Lower lobe of right lung (tissue), 2 donors: ENCODE measurements around the gene SETD2. TPM values are rescaled to one million over a fixed set of nuclear protein-coding genes. Genes with fewer than 3 reads are reported as not detected.

ENCODE experiments used
- ATAC-seq, 2 donors: fragments of 200-7000 bp; cut with Tn5 transposase; one replicate each; pipeline ENCODE4 v1.9.1; 2020 to 2022; ENCODE audit warnings: mild to moderate bottlenecking in 2 of 2, moderate library complexity in 2 of 2
- DNase-seq: peaks from one replicate; pipeline ENCODE4 v3.0.0-alpha.2; 2020
- H3K27ac ChIP-seq: fragments of 200-600 bp; one replicate; pipeline ENCODE4 v1.8.0; 2022
- H3K27me3 ChIP-seq: fragments of 200-600 bp; one replicate; pipeline ENCODE4 v1.8.0; 2022; ENCODE audit warnings: low read depth
- H3K36me3 ChIP-seq: fragments of 200-600 bp; one replicate; pipeline ENCODE4 v1.8.0; 2022; ENCODE audit warnings: mild to moderate bottlenecking
- H3K4me1 ChIP-seq: fragments of 200-600 bp; one replicate; pipeline ENCODE4 v1.8.0; 2022
- H3K4me3 ChIP-seq: fragments of 200-600 bp; one replicate; pipeline ENCODE4 v1.8.0; 2022; ENCODE audit warnings: mild to moderate bottlenecking
- H3K9me3 ChIP-seq: fragments of 200-600 bp; one replicate; pipeline ENCODE4 v1.8.0; 2022
- intact Hi-C: fragments of 100-400 bp; cut with DNase I; formaldehyde crosslinking; loops from one replicate; pipeline ENCODE4 v1.11.0; 2022
- total RNA-seq: library from RNA; stranded (reverse); fragmentation: NEBNext Ultra II Directional; extraction: Animal tissue kit (Norgen Biotek cat#: 25700); gene quantifications from one replicate; pipeline ENCODE4 v1.2.1, GENCODE V29; 2021
- TF ChIP-seq, protein P1 (sequence below): fragments of 200-600 bp; IDR thresholded peaks from one replicate; pipeline ENCODE4 v1.8.0; 2022; ENCODE audit warnings: antibody characterized with exemption, mild to moderate bottlenecking
- donor health status: DM: no; HTN: yes; CAD: no; lungs with severe emphysema.

The SETD2 gene
- total RNA-seq, 1 donor from 2014 or later, result 47.9 TPM

GRCh38 chr3:47014036-47014435, 149.9 kb downstream of the SETD2 start:
- intact Hi-C loops, result no loop called here
- DNase-seq (no peak), ATAC-seq (no peak)
- Histone ChIP-seq H3K9me3 (no peaks in the 10 kb centered on the region), H3K27me3 (no peaks in the 10 kb centered on the region), H3K4me1 (peaks cover 41% of the 10 kb centered on the region), H3K27ac (no peak overlapping the region), H3K36me3 (peaks cover 47% of the 10 kb centered on the region), H3K4me3 (no peak overlapping the region)
- TF ChIP-seq, protein P1, sequence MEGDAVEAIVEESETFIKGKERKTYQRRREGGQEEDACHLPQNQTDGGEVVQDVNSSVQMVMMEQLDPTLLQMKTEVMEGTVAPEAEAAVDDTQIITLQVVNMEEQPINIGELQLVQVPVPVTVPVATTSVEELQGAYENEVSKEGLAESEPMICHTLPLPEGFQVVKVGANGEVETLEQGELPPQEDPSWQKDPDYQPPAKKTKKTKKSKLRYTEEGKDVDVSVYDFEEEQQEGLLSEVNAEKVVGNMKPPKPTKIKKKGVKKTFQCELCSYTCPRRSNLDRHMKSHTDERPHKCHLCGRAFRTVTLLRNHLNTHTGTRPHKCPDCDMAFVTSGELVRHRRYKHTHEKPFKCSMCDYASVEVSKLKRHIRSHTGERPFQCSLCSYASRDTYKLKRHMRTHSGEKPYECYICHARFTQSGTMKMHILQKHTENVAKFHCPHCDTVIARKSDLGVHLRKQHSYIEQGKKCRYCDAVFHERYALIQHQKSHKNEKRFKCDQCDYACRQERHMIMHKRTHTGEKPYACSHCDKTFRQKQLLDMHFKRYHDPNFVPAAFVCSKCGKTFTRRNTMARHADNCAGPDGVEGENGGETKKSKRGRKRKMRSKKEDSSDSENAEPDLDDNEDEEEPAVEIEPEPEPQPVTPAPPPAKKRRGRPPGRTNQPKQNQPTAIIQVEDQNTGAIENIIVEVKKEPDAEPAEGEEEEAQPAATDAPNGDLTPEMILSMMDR, result no peak

GRCh38 chr3:47013231-47013630, 150.7 kb downstream of the SETD2 start:
- DNase-seq (no peak), ATAC-seq (no peak)
- Histone ChIP-seq H3K9me3 (no peaks in the 10 kb centered on the region), H3K27me3 (no peaks in the 10 kb centered on the region), H3K36me3 (peaks cover 39% of the 10 kb centered on the region), H3K4me1 (peaks cover 40% of the 10 kb centered on the region), H3K27ac (no peak overlapping the region), H3K4me3 (no peak overlapping the region)
- intact Hi-C loops, result no loop called here
- TF ChIP-seq, protein P1, result no peak

DNA sequence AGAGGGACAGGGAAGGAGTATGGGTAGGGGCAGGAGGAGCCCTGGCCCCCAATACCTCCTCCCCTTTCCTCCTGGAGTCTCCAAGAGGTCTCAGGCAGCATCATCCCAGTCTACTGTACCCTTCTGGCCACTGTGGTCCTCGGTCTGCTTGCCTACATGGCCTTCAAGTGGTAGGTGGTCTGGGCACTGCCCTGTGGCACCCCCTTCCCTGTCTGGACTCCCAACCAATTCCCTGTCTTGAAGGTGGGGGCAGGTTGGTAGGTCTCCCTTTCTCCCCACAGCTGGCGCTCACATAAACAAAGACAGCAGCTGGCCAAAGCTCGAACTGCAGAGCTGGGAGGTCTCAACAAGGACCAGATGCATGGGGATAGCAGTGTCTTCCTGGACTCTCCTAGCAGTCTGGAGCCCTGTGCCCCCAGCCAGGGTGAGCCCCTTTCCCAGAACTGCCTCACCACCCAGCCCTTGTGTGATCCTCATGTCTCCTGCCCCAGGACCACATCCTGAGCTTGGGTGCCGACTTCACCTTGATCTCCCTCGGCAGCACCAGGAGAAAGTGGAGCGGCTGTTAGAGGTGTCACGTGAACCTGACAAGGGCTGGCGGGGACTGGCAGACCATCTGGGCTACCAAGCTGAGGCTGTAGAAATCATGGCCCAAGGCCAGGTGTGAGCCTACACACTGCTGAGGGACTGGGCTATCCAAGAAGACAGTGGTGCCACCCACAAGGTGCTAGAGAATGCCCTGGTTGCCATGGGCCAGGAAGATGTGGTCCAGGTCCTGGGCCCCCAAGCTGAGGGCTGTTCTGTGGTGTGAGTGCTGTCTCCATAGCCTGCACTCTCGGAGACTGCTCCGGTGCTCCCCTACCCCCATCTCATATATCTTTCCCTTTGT, 151.3 kb downstream of the SETD2 start:
- peaks cover 33% of the 10 kb centered on the region for H3K4me1 ChIP-seq
- no peak overlapping the region for H3K4me3 ChIP-seq
- intact Hi-C loops, result no loop called here
- DNase-seq, result no peak
- H3K36me3 ChIP-seq, result peaks cover 38% of the 10 kb centered on the region
- ATAC-seq, result no peak
- H3K9me3 ChIP-seq, result no peaks in the 10 kb centered on the region
- TF ChIP-seq, protein P1, result no peak
- H3K27me3 ChIP-seq, result no peaks in the 10 kb centered on the region
- no peak overlapping the region for H3K27ac ChIP-seq

DNA sequence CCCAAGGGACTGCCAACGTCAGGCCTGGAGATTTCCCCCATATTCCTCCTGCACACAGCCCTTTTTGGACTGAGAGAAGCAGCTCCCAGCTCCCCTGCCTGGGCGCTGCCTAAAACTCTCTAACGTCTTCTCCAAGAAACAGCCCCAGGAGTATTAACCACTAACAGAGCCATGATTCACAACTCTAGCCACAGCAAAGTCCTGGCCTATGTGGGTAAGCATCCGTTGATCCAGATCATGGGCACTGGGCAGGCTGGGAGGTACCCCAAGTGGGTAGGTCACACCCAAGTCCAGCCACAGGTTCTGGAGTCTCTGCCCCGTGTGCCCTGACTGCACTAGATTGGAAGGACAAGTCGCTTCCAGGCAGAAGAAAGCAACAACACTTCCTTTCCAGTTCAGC, 152.5 kb downstream of the SETD2 start:
- H3K9me3 ChIP-seq, result no peaks in the 10 kb centered on the region
- H3K27ac ChIP-seq, result no peak overlapping the region
- no peak for DNase-seq
- no peaks in the 10 kb centered on the region for H3K27me3 ChIP-seq
- H3K4me3 ChIP-seq, result no peak overlapping the region
- TF ChIP-seq, protein P1, result no peak
- peaks cover 21% of the 10 kb centered on the region for H3K4me1 ChIP-seq
- peaks cover 38% of the 10 kb centered on the region for H3K36me3 ChIP-seq
- intact Hi-C loops, result no loop called here
- no peak for ATAC-seq

DNA sequence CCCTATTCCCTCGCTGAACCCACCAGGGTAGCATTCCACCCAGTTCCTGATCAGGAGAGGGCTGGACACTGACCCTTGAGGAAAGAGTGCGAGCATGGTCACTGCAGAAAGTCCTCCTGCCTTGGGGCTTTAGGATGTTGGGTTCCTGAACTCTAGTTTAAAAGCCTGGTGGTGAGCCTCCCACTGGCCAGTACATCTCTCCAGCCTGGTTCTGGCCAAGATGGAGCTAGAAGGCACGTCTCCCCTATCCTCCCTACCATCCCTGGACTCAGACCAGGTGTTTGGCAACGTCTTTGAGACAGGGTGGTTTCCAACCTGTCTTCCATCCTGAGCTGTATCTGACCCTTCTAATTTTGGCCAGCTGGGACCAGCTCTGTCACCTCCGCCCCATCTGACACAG, 153.0 kb downstream of the SETD2 start:
- Histone ChIP-seq H3K27me3 (no peaks in the 10 kb centered on the region), H3K4me3 (no peak overlapping the region), H3K36me3 (peaks cover 38% of the 10 kb centered on the region), H3K4me1 (peaks cover 17% of the 10 kb centered on the region), H3K9me3 (no peaks in the 10 kb centered on the region), H3K27ac (no peak overlapping the region)
- DNase-seq (no peak), ATAC-seq (no peak)
- TF ChIP-seq, protein P1, result no peak
- intact Hi-C loops, result no loop called here
